ENCODE results near the gene EXTL2.
"Not testable (repeated sequence)": the region's sequence is repeated elsewhere in the genome, so short reads cannot be mapped to it uniquely, and the experiment has no call there.

The EXTL2 gene, protein sequence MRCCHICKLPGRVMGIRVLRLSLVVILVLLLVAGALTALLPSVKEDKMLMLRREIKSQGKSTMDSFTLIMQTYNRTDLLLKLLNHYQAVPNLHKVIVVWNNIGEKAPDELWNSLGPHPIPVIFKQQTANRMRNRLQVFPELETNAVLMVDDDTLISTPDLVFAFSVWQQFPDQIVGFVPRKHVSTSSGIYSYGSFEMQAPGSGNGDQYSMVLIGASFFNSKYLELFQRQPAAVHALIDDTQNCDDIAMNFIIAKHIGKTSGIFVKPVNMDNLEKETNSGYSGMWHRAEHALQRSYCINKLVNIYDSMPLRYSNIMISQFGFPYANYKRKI

DNA sequence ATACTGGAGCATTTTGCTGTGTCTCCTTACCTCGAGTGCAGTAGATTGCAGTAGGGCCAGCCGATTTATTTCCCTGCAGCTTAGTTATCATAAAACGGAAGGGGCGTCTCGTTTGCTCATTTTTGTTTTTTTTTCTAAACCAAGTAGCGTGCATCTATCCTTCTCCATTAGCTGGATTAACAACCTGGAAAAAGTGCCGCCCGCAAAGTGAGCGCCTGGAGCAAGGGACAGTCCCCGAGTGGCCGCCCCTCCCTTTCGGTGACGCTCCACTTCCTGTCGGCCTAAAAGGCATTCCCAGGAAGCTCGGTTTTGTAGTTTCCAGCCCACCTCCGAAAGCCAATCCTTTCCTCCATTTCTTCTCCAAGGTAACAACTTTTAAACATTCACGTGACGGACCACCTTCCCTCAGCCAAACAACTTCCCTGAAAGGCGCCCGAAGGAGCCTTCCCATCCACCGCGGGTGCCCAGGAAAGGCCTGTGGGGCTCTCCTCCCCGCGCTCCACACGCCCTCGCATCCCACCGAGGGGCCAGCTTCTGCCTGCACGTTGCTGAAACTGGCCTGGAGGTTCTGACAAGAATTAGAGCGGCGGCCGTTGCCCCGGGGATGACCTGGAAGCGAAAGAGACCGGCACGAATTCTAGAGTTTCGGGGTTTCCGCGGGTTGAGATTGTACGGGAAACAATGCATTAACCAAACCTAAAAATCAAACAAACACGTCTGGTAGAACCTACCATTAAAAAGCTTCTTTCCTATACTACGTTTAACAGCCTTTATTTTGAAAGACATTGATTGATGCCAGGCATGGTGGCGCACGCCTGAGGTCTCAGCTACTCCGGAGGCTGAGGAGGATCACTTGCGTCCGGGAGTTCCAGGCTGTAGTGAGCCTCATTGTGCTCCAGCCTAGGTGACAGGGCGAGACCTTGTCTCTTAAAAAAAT is at the start of gene EXTL2:
EXTL2 (minus strand) TSS at position 240 of the 937 bp plus-strand sequence. CDS start 6,085 bp downstream, outside the sequence.
- in situ Hi-C loops (cut with HindIII; ENCODE audit: low sequenced_read_pairs), result no loop called here

DNA sequence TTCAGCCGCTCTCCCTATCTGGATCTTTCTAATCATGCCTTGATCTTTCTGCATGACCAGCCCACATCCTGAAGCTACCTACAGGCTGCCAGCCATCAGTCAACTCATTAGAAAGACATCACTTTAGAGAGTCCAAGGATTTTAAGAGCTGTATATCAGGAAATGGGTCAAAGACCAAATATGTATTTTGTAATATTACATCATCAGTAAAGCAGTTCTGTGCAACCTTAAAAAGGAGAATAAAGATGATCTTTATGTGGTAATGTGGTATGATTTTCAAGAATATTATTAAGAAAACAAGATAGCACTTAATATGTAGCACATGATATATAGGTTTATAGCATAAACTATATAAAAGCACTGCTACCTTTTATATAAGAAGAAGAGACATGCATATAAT is 48.9 kb upstream of the EXTL2 start:
- in situ Hi-C loops (cut with HindIII; ENCODE audit: low sequenced_read_pairs), result no loop called here

DNA sequence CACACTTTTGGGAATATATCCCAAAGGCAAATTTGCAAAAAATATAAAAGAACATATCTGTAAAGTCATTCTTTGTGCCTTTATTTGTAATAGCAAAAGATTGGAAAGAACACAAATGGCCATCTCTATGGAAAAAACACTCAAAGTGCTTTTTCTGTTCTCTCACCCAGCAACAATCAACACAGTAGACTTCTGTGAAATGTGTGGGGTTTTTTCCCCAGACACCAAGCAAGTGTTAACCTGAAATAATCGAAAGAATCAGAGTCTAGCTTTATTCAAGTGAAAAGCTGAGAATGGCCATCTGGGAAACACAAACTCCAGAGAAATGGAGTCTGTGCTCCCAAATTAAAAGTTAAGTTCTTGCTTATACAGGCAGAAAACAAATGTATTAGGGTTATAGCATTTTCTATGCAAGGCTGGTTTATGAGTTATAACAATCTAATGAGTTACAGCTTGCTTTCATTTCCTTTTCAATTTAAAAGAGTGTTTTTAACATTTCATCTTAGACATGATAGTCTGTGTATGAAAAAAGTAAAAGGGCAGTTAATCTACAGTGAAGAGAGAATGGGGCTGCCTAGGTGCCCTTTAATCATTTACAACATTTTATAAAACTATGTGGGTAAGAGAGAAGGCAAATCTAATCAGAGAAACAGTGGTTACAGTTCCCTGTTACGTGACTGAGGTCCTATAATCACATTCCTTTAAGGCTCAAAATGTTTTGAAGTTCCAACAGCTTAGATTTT is 47.8 kb upstream of the EXTL2 start:
- in situ Hi-C loops (cut with HindIII; ENCODE audit: low sequenced_read_pairs), result no loop called here

DNA sequence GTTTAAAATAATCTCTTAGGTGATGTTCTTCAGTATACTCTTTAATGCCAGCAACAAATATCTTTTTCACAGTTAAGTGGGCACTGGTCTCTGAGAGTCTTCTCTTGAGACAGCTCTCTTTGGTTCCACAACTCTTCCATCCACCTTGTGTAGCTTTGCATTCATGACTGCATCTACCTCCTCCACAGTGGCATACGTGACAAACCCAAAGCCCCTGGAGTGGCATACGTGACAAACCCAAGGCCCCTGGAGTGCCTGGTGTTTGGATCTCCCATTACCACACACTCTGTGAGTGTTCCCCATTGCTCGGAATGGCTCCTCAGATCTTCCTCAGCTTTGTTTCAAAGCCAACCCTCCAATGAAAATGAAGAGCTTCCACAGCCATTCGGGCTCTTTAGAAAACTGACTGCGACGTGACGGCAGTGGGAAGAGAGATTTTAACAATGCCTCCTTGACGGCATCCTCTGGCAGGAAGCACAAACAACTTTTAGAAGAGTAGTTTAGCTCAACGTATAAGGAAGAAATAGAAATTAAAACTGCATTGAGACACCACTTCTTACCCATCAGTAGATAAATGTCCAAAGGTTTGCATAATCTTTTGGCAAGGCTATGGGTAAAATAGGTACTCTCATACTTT is 47.1 kb upstream of the EXTL2 start:
- in situ Hi-C loops (cut with HindIII; ENCODE audit: low sequenced_read_pairs), result no loop called here

DNA sequence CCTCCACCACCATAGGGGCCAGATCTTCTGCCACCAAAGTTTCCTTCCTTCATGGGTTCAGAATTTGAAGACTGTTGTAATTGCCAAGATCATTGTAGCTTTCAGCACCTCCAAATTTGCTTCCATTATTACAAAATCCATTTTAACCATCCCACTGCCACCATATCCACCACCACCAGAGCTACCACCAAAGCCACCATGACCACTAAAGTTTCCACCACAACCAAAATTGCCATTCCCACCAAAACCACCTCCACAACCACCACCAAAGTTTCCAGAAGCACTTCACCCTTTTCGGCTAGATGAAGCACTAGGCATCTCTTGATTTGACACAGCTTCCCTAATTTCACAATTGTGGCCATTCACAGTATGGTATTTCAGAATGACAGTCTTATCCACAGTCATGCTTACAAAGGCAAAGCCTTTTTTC is 46.5 kb upstream of the EXTL2 start:
- in situ Hi-C loops (cut with HindIII; ENCODE audit: low sequenced_read_pairs), result no loop called here

DNA sequence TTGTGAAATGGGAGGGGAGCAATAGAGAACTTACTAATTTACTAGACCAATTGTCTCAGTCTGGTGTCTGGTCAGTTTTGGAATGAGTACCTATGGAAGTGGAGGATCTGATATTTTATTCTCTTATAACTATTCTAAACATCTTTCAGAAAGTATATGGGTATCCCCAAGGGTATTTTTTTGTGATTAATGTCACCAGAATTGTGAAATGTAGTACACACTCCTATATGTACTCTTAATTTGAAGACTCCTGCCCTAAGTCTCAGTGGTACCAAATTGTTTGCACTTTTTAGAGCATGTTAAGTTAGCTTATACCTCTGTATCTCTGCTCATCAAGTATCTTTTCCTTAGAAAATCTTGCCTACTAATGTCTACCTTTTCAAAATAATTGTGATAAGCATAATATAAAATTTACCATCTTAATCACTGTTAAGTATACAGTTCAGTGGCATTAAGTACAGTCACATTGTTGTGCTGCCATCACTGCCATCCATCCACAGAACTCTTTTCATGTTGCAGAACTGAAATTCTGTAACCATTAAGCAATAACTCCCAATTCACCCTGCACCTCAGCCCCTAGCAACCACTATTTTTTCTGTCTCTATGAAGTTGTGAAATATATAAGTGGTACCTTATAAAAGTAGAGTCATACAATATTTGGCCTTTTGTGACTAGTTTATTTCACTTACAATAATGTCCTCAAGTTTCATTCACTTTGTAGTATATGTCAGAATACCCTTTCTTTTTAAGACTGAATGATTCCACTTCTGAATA is 41.7 kb upstream of the EXTL2 start:
- in situ Hi-C loops (cut with HindIII; ENCODE audit: low sequenced_read_pairs), result no loop called here

DNA sequence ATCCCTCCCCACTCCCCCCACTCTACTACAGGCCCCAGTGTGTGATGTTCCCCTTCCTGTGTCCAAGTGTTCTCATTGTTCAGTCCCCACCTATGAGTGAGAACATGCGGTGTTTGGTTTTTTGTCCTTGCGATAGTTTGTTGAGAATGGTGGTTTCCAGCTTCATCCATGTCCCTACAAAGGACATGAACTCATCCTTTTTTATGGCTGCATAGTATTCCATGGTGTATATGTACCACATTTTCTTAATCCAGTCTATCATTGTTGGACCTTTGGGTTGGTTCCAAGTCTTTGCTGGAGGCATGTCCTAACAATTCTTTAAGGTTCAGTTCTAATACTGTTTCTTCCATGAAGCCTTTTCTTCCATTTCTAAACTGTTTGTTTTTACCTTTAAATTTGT is 38.9 kb upstream of the EXTL2 start:
- in situ Hi-C loops (cut with HindIII; ENCODE audit: low sequenced_read_pairs), result not testable (repeated sequence)

DNA sequence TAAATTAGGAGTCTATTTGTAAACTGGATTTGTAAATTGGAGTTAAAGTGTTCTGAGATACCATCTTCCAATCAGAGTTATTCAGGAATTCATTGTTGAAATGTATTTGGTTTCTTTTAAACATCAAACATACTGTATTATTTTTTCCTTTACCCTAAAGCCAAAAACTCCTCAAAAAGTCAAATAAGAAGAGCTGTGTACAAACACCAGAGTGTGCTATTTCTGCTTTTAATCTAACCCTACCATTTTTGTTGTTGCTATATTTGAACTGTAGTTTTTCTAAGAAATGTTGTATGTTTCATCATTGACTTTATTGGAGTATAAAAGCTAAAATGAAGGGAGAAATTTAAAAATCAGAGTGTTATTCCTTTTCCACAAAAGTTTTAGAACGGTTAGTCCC is 37.1 kb upstream of the EXTL2 start:
- in situ Hi-C loops (cut with HindIII; ENCODE audit: low sequenced_read_pairs), result no loop called here

DNA sequence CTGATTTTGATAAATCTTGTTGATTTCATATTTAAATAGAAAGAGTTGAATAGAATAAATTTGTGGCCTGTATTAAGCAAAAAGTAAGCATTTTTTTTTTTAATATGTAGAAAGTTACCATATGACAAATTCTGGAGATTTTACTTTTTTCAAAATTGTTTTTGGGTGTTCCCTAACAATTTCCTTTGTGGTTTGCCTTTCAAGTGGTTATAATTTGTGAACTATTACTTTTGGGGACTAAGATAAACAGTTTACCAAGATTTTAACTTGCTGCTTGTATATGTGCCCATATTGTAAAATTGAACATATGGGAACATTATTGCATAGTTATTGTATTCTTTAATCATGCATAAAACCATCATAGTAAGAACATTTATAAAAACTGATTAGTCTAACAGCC is 35.9 kb upstream of the EXTL2 start:
- in situ Hi-C loops (cut with HindIII; ENCODE audit: low sequenced_read_pairs), result no loop called here

DNA sequence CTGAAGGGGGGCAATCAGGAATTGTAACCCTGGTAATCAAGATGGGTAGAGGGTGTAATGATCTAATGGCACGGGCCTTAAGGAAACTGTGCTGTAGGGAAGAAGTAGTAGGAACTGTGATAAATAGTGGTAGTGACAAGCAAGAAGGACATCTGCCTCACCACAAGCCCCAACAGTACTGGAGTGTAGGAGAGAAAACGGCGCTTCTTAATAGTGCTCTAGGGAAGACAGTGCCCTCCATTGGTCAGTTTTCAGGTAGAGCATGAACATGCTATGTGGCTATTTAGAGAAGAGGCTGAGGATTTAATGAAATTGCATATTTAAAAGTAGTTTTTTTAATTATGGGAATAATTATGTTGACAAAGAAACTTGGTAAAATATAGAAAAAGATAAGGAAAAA is 33.5 kb upstream of the EXTL2 start:
- in situ Hi-C loops (cut with HindIII; ENCODE audit: low sequenced_read_pairs), result no loop called here

DNA sequence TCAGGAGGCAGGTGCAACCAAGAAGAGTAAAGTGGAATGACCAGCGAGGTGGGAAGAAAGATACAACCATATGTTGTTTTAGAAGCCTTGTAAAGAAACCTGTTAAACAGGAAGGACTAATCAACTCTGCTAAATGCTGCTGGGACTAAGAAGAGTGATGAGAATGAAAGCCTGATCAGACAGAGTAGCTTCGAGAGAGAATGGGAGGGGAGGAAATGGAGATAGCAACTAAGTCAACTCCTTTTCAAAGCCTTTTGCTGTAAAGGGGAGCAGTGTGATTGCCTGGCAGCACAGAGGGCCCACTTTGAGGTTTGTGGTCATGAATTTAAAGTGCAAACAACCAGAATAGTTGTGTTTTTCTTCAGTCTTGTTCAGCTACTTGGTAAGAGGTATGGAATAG is 32.6 kb upstream of the EXTL2 start:
- in situ Hi-C loops (cut with HindIII; ENCODE audit: low sequenced_read_pairs), result no loop called here

DNA sequence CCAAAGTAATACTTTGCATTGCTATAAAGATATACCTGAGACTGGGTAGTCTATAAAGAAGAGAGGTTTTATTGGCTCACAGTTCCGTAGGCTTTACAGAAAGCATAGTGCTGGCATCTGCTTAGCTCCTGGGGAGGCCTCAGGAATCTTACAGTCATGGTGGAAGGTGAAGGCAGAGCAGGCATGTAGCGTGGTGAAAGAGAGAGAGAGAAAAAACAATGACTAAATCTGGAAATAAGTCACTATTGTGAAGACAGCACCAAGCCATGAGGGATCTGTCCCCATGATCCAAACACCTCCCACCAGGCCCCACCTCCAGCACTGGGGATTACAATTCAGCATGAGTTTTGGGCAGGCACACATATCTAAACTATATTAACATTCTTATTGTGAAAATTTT is 31.6 kb upstream of the EXTL2 start:
- in situ Hi-C loops (cut with HindIII; ENCODE audit: low sequenced_read_pairs), result no loop called here

DNA sequence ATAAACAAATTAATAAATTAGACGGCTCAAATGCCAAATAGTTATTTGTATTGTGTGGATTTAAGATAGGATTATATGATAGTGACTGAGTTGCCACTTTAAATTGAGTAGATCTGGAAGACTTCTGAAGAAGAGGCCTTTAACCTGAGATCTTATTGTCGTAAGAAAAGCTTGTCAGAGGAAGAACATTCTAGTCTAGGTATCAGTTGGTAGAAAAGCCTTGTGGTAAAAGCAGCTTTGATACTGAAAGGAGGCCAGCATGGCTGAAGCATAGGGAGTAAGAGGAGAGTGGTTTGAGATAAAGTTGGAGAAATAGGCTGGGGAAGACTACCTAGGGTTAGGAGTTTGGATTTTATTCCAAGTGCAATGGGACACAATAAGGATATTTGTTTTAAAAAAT is 30.3 kb upstream of the EXTL2 start:
- in situ Hi-C loops (cut with HindIII; ENCODE audit: low sequenced_read_pairs), result loop anchor here (25.0 kb wide), 1 partner anchor 362 kb away; no protein-coding TSS in a partner anchor

DNA sequence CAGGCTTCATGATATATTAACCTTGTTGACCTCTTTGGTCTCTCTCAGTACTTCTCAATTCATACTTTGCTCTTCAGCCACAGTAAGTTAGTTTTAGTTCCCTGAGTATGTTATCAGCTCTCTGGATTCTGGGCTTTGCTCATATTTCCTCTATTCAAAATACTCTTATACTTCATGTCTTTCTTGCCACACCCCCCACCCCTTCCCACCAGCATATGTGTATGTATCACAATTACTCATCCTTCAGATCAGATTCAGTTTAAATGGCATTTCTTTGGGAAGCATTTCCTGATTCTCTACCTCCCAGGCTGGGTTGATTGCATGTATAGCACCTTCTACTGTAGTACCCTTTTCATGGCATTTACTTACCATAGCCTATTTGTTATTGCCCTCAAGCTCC is 29.6 kb upstream of the EXTL2 start:
- in situ Hi-C loops (cut with HindIII; ENCODE audit: low sequenced_read_pairs), result loop anchor here (25.0 kb wide), 1 partner anchor 363 kb away; no protein-coding TSS in a partner anchor

DNA sequence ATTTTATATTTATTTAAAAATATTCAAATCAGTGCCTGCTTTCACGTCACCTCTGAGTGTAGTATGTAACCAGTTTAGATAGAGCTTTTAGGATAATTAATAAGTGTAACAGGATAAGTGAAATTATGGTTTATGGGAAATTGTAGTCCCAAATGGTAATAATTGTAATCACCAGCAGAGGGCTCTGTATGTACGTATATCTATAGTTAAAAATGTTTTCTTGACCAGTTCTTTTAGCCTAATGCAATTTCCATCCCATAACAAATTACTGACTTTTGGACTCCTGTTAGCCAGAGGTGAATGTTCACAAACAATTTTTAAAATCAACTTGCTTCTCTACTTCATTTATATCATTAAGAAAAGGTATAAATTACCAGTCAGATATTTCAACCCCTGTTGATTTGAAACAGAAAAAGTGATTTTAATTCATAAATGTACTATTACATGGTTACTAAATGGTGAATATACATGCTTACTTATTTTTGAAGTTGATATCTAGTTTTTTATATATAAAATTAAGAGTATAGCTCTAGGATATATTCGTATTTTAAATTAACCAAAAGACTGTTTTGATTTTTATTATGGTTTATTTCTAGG is 26.6 kb upstream of the EXTL2 start:
- in situ Hi-C loops (cut with HindIII; ENCODE audit: low sequenced_read_pairs), result loop anchor here (25.0 kb wide), 1 partner anchor 366 kb away; no protein-coding TSS in a partner anchor

DNA sequence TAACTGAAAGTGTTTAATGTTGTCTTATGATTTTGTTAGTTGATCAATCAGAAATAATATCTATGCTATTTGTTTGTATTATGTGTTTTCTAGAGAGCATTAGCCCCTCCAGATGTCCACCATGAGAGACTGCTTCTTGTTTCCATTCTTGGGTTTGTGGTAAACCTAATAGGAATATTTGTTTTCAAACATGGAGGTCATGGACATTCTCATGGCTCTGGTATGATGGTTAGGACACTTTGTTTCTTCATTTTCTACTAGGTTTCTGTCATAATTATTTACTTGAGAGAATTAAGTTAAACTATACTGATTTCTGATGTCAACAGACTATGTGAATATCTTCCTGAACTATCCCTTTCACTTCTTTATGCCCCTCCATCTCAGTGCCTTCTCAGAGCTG is 17.4 kb upstream of the EXTL2 start:
- in situ Hi-C loops (cut with HindIII; ENCODE audit: low sequenced_read_pairs), result loop anchor here (25.0 kb wide), 1 partner anchor 375 kb away; no protein-coding TSS in a partner anchor

DNA sequence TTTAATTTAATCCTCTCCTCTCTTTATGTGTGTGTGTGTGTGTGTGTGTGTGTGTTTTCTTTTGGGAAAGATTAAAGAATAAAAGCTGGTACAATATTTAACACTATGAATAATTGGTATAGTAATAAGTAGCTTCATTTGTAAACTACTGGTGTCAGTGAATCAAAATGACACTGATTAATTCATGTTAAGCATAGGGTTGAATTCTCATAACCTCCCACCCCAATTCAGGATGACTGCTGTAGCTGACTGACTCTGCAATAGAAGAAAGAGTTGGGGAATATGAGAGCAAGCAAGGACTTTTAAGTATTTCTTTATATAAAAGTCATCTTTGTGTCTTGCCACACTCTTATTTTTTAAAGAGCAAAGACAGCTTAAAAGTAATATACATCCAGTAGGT is 14.4 kb upstream of the EXTL2 start:
- in situ Hi-C loops (cut with HindIII; ENCODE audit: low sequenced_read_pairs), result loop anchor here (25.0 kb wide), 1 partner anchor 378 kb away; no protein-coding TSS in a partner anchor

DNA sequence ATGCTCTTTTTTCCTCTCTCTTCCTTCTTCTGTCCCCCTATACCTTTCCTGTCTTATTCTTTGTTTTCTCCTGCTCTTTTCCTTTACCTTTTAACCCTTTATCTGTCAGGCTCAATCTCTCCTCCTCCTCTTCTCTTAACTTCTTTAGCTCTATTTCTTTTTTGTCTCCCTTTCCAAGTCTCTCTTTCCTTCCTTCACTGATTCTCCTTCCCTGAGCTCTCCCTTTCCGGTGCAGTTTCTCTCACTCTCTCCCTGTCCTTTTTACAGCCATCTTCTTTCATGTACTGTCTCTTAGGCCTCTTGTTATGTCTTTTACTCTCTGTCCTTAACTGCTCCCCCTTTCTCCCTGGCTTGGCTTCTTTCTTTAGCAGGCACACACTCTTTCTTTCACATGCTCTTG is 13.2 kb upstream of the EXTL2 start:
- in situ Hi-C loops (cut with HindIII; ENCODE audit: low sequenced_read_pairs), result loop anchor here (25.0 kb wide), 1 partner anchor 379 kb away; no protein-coding TSS in a partner anchor

DNA sequence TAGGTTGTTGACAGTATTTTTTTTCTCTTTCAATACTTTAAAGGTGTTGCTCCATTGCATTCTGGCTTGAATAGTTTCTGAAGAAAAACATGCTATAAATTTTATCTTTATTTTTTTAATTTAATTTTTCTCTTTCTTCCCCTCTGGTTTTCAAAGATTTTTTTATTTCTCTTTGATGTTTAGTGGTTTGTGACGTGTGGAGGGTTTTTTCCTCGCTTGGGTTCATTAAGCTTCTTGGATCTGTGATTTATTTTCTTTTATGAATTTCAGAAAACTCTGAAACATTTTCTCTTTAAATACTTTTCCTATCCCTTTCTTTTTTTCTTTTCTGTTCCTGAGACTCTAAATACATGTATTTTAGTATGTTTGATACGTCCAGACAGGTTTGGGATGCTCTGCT is 10.5 kb upstream of the EXTL2 start:
- in situ Hi-C loops (cut with HindIII; ENCODE audit: low sequenced_read_pairs), result loop anchor here (25.0 kb wide), 1 partner anchor 382 kb away; no protein-coding TSS in a partner anchor

Data from DLD1 (cell line).